HCT116 (cell line): ENCODE measurements around the gene WDR89. TPM values are rescaled to one million over a fixed set of nuclear protein-coding genes. Genes with fewer than 3 reads are reported as not detected.

Experiments
- ATAC-seq: fragments of 200-7000 bp; cut with Tn5 transposase; 2 replicates; pipeline ENCODE4 v1.9.1; 2020; ENCODE audit warnings: mild to moderate bottlenecking, moderate library complexity
- BruUV-seq: library from RNA; stranded (reverse); fragments of 400-500 nt; replicated peaks from 2 replicates; lab custom pipeline; 2021; lab: Mats Ljungman, UMichigan
- CTCF ChIA-PET: fragments of 300-600 bp; sonication (Branson Sonifier 250); formaldehyde crosslinking; loops from one replicate; lab custom pipeline; 2021; ENCODE audit warnings: antibody characterized with exemption; lab: Charles Lee
- POLR2A ChIA-PET: fragments of 300-600, 350-600 bp; sonication (Branson Sonifier 250); formaldehyde crosslinking; loops from one replicate; lab custom pipeline; 2021; ENCODE audit warnings: antibody characterized with exemption; lab: Charles Lee
- RAD21 ChIA-PET, 2 experiments: fragments of 300-600 bp; sonication (Branson Sonifier 250); formaldehyde crosslinking; loops; one replicate each; lab custom pipeline; 2023; ENCODE audit warnings: low total read pairs in 2 of 2; ENCODE audit not compliant: uncharacterized antibody in 2 of 2, unreplicated experiment in 2 of 2, low non-redundant PET in 1 of 2; lab: Charles Lee
- DNase-seq: peaks from one replicate; pipeline ENCODE4 v3.0.0-alpha.2; 2010; ENCODE audit warnings: low read depth, low spot score
- H2AFZ ChIP-seq: fragments of 200-600 bp; shearing (Covaris generic), sonication (generic); 2 replicates; pipeline ENCODE4 v1.6.1; 2017; ENCODE audit warnings: low read depth, mixed run types, mixed read lengths, antibody characterized with exemption, low read length; ENCODE audit not compliant: poor library complexity, severe bottlenecking
- H3K27ac ChIP-seq: 2 replicates; pipeline ENCODE4 v1.5.1; 2012; ENCODE audit warnings: low read depth, low read length
- H3K27me3 ChIP-seq: fragments of 200-600 bp; sonication (generic); 2 replicates; pipeline ENCODE4 v1.6.1; 2016; ENCODE audit warnings: mixed run types, low read length, mixed read lengths; ENCODE audit not compliant: insufficient read depth
- H3K36me3 ChIP-seq, 2 experiments: fragments of 200-500 bp in 1 of 2; fragments of 200-600 bp in 1 of 2; sonication (Bioruptor generic) in 1 of 2; sonication (generic) in 1 of 2; 2 replicates each; pipeline versions ENCODE4 v1.5.1 to v1.6.1; 2014 to 2016; ENCODE audit warnings: low read length in 2 of 2, inconsistent platforms in 1 of 2, mixed read lengths in 1 of 2, mixed run types in 1 of 2; ENCODE audit not compliant: insufficient read depth in 2 of 2, control insufficient read depth in 1 of 2
- H3K4me1 ChIP-seq, 2 experiments: fragments of 200-600 bp in 1 of 2; sonication (generic) in 1 of 2; 2 replicates each; pipeline versions ENCODE4 v1.5.1 to v1.6.1; 2012 to 2017; ENCODE audit warnings: low read length in 2 of 2, inconsistent platforms in 1 of 2, mild to moderate bottlenecking in 1 of 2, mixed read lengths in 1 of 2, mixed run types in 1 of 2, moderate library complexity in 1 of 2; ENCODE audit not compliant: insufficient read depth in 2 of 2, control insufficient read depth in 1 of 2
- H3K4me2 ChIP-seq: fragments of 200-600 bp; sonication (generic); 2 replicates; pipeline ENCODE4 v1.6.1; 2017; ENCODE audit warnings: mixed run types, low read length, mixed read lengths
- H3K4me3 ChIP-seq, 2 experiments: fragments of 200-600 bp in 1 of 2; sonication (generic) in 1 of 2; replicated peaks in 1 of 2; 2 replicates each; pipeline ENCODE4 v1.5.1; 2011 to 2016; ENCODE audit warnings: low read length in 2 of 2, control low read depth in 1 of 2, low read depth in 1 of 2, mild to moderate bottlenecking in 1 of 2, mixed read lengths in 1 of 2, mixed run types in 1 of 2
- H3K79me2 ChIP-seq: fragments of 200-600 bp; sonication (generic); 2 replicates; pipeline ENCODE4 v1.6.1; 2017; ENCODE audit warnings: mild to moderate bottlenecking, mixed run types, low read length, moderate library complexity, mixed read lengths; ENCODE audit not compliant: insufficient read depth
- H3K9ac ChIP-seq: fragments of 200-600 bp; sonication (generic); 2 replicates; pipeline ENCODE4 v1.6.1; 2016; ENCODE audit warnings: low read length, mixed read lengths
- H3K9me2 ChIP-seq: fragments of 200-600 bp; sonication (generic), shearing (Covaris generic); 2 replicates; pipeline ENCODE4 v1.6.1; 2017; ENCODE audit warnings: mixed run types, mild to moderate bottlenecking, moderate library complexity; ENCODE audit not compliant: insufficient read depth
- H3K9me3 ChIP-seq, 2 experiments: fragments of 200-500 bp in 1 of 2; fragments of 200-600 bp in 1 of 2; sonication (Bioruptor generic) in 1 of 2; sonication (generic) in 1 of 2; 2 replicates each; pipeline ENCODE4 v1.6.1; 2014 to 2017; ENCODE audit warnings: low read length in 2 of 2, mixed read lengths in 2 of 2, inconsistent platforms in 1 of 2, low read depth in 1 of 2, mild to moderate bottlenecking in 1 of 2, mixed run types in 1 of 2, moderate library complexity in 1 of 2; ENCODE audit not compliant: control insufficient read depth in 1 of 2, insufficient read depth in 1 of 2
- H4K20me1 ChIP-seq: fragments of 200-600 bp; sonication (generic), shearing (Covaris generic); 2 replicates; pipeline ENCODE4 v1.6.1; 2017; ENCODE audit warnings: mixed run types, mild to moderate bottlenecking, moderate library complexity; ENCODE audit not compliant: insufficient read depth
- EZH2 ChIP-seq: fragments of 200-600 bp; sonication (generic); IDR thresholded peaks from 2 replicates; pipeline ENCODE4 v1.6.1; 2017; ENCODE audit warnings: antibody characterized with exemption, mixed run types
- EZH2phosphoT487 ChIP-seq: fragments of 200-600 bp; IDR thresholded peaks from 2 replicates; pipeline ENCODE4 v1.6.1; 2018; ENCODE audit warnings: antibody characterized with exemption, borderline replicate concordance
- JUND ChIP-seq: IDR thresholded peaks from 2 replicates; pipeline ENCODE4 v1.6.1; 2012
- MAX ChIP-seq: IDR thresholded peaks from 2 replicates; pipeline ENCODE4 v1.6.1; 2012
- POLR2AphosphoS5 ChIP-seq: IDR thresholded peaks from 2 replicates; pipeline ENCODE4 v1.6.1; 2011; ENCODE audit warnings: mild to moderate bottlenecking, low read depth, low read length, moderate library complexity
- RAD21 ChIP-seq: IDR thresholded peaks from 2 replicates; pipeline ENCODE4 v1.6.1; 2012; ENCODE audit warnings: low read depth, mild to moderate bottlenecking
- REST ChIP-seq: IDR thresholded peaks from 2 replicates; pipeline ENCODE4 v1.6.1; 2012; ENCODE audit warnings: low read depth
- SIN3A ChIP-seq: IDR thresholded peaks from 2 replicates; pipeline ENCODE4 v1.6.1; 2012; ENCODE audit warnings: low read depth
- SP1 ChIP-seq: IDR thresholded peaks from 2 replicates; pipeline ENCODE4 v1.6.1; 2012; ENCODE audit warnings: low read depth
- SRF ChIP-seq: IDR thresholded peaks from 2 replicates; pipeline ENCODE4 v1.6.1; 2012; ENCODE audit warnings: low read depth
- TCF7L2 ChIP-seq: IDR thresholded peaks from 2 replicates; pipeline ENCODE4 v1.7.0; 2011; ENCODE audit warnings: borderline replicate concordance, inconsistent platforms; ENCODE audit not compliant: insufficient read depth, insufficient read length; ENCODE audit errors: extremely low read depth
- YY1 ChIP-seq: IDR thresholded peaks from 2 replicates; pipeline ENCODE4 v1.6.1; 2011; ENCODE audit warnings: low read length, low read depth, moderate library complexity, mild to moderate bottlenecking; ENCODE audit not compliant: insufficient replicate concordance; ENCODE audit errors: extremely low read depth
- ZBTB33 ChIP-seq: IDR thresholded peaks from 2 replicates; pipeline ENCODE4 v1.6.1; 2011; ENCODE audit warnings: mild to moderate bottlenecking, low read length, moderate library complexity; ENCODE audit not compliant: insufficient replicate concordance; ENCODE audit errors: extremely low read depth
- ZFX ChIP-seq: fragments of 450-650 bp; IDR thresholded peaks from 2 replicates; pipeline ENCODE4 v1.6.1; 2017
- intact Hi-C: fragments of 100-400 bp; cut with micrococcal nuclease; formaldehyde crosslinking; loops from 2 replicates; pipeline ENCODE4 v1.10.0; 2022
- total RNA-seq: library from RNA; stranded (reverse); gene quantifications from one replicate; pipeline ENCODE4 v1.2.1, GENCODE V29; 2021; ENCODE audit not compliant: unreplicated experiment

The WDR89 gene
- total RNA-seq, 1 experiment from 2014 or later = 22.8 TPM

- ChIA-PET CTCF (no interaction called here), POLR2A (no interaction called here), RAD21 (no interaction called here)
- no peak for TF ChIP-seq SIN3A
- Histone ChIP-seq H3K27me3 (no peaks in the 10 kb centered on the region), H3K4me3 (no peak overlapping the region), H3K79me2 (no peaks in the 10 kb centered on the region), H3K4me2 (no peak overlapping the region), H3K27ac (no peak overlapping the region), H3K9ac (no peak overlapping the region), H3K9me2 (no peaks in the 10 kb centered on the region), H3K4me1 (peaks cover 0 to 10% of the 10 kb centered on the region in 2 experiments; a peak in 3 of 4 replicates), H3K36me3 (no peaks in the 10 kb centered on the region), H3K9me3 (no peaks in the 10 kb centered on the region), H4K20me1 (no peaks in the 10 kb centered on the region), H2AFZ (no peak overlapping the region)
- BruUV-seq = no TSS peak
- intact Hi-C loops = loop anchor here (10.0 kb wide), 1 partner anchor 657 kb away; no protein-coding TSS in a partner anchor
- no peak for ATAC-seq
- no peak for DNase-seq
Observed at GRCh38 chr14:63647696-63648410, 6.2 kb upstream of the WDR89 start.

- peaks cover 14% of the 10 kb centered on the region for H3K79me2 ChIP-seq
- H3K4me3 ChIP-seq = no peak overlapping the region
- H3K9me2 ChIP-seq = no peaks in the 10 kb centered on the region
- no TSS peak for BruUV-seq
- ATAC-seq = no peak
- intact Hi-C loops = loop anchor here (5.0 to 10.0 kb wide), 3 partner anchors 83 to 660 kb away; partner anchors contain the start of genes SGPP1 and SYNE2
- RAD21 ChIA-PET = no interaction called here
- H3K9me3 ChIP-seq = no peaks in the 10 kb centered on the region
- POLR2A ChIA-PET = no interaction called here
- no peak overlapping the region for H3K9ac ChIP-seq
- no peaks in the 10 kb centered on the region for H4K20me1 ChIP-seq
- H3K36me3 ChIP-seq = no peaks in the 10 kb centered on the region
- no peak for DNase-seq
- no peak overlapping the region for H3K4me2 ChIP-seq
- CTCF ChIA-PET = no interaction called here
- H3K4me1 ChIP-seq = peaks cover 0 to 14% of the 10 kb centered on the region in 2 experiments; a peak in 2 of 4 replicates
- no peak overlapping the region for H2AFZ ChIP-seq
- H3K27ac ChIP-seq = no peak overlapping the region
- H3K27me3 ChIP-seq = no peaks in the 10 kb centered on the region
- no peak for TF ChIP-seq YY1
- no peak for TF ChIP-seq EZH2phosphoT487
- no peak for TF ChIP-seq EZH2
- TF ChIP-seq ZFX = no peak
- no peak for TF ChIP-seq MAX
- TF ChIP-seq POLR2AphosphoS5 = no peak
- no peak for TF ChIP-seq RAD21
- no peak for TF ChIP-seq SP1
- no peak for TF ChIP-seq ZBTB33
- TF ChIP-seq SRF = no peak
- no peak for TF ChIP-seq SIN3A
- TF ChIP-seq TCF7L2 = no peak
- TF ChIP-seq JUND = no peak
- no peak for TF ChIP-seq REST
Observed at GRCh38 chr14:63644741-63645140, 3.1 kb upstream of the WDR89 start.
